Measurements from ENCODE around the gene CCL22.

DNA sequence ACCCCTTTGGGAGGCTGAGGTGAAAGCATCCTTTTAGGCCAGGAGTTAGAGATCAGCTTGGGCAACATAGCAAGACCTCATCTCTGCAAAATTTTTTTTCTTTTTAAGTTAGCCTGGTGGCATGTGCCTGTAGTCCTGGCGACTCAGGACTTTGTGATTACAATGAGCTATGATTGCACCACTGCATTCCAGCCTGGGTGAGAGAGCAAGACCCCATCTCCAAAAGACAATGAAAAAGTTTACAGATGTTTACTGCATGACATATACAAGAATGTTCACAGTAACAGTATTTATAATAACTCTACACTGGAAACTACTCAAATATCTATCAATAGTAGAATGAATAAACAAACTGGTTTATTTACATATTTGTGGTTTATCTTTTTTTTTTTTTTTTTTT, 33.1 kb upstream of the CCL22 start:
- TF ChIP-seq CTCF (conservative IDR thresholded peaks at IDR 0.05 in 1 of 2, IDR thresholded peaks at IDR 0.05 in 1 of 2; ENCODE audit: low read depth in 1 of 2, low read length in 2 of 2) (no peak), EZH2 (IDR thresholded peaks at IDR 0.05; ENCODE audit: low read length, missing control alignments) (no peak)
